DND-41 (cell line): ENCODE measurements around the gene MIOS.

Source experiments
- CTCF ChIP-seq: IDR thresholded peaks from 2 replicates; pipeline ENCODE4 v1.5.1; 2012; ENCODE audit warnings: borderline replicate concordance, low read length, moderate library complexity, mild to moderate bottlenecking; ENCODE audit not compliant: poor library complexity, severe bottlenecking; ENCODE audit errors: extremely low read depth
- EZH2 ChIP-seq: IDR thresholded peaks from 3 replicates; pipeline ENCODE4 v1.6.1; 2012; ENCODE audit warnings: borderline replicate concordance, low read depth, mild to moderate bottlenecking, moderate library complexity, low read length, inconsistent platforms; ENCODE audit not compliant: severe bottlenecking

- TF ChIP-seq EZH2 (no peak), CTCF (no peak)
Measured at GRCh38 chr7:7539152-7539551, 27.5 kb upstream of the MIOS start.
